GM18498 (cell line): ENCODE data around the gene TMEM185A.
"Not testable (repeated sequence)": the region's sequence is repeated elsewhere in the genome, so short reads cannot be mapped to it uniquely, and the experiment has no call there.

ENCODE experiments used
- ATAC-seq: cut with Tn5 transposase; IDR thresholded peaks from one replicate; pipeline ENCODE4 v1.9.1; 2021; ENCODE audit warnings: mild to moderate bottlenecking, moderate library complexity; ENCODE audit not compliant: unreplicated experiment

TMEM185A gene

GRCh38 chrX:149626829-149627228 lies 4.8 kb downstream of the TMEM185A start:
- not testable (repeated sequence) for ATAC-seq

DNA sequence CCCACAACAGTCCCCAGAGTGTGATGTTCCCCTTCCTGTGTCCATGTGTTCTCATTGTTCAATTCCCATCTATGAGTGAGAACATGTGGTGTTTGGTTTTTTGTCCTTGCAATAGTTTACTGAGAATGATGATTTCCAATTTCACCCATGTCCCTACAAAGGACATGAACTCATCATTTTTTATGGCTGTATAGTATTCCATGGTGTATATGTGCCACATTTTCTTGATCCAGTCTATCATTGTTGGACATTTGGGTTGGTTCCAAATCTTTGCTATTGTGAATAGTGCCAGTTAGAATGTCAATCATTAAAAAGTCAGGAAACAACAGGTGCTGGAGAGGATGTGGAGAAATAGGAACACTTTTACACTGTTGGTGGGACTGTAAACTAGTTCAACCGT lies 11.9 kb downstream of the TMEM185A start:
- ATAC-seq: not testable (repeated sequence)

GRCh38 chrX:149618871-149619270 lies 12.7 kb downstream of the TMEM185A start:
- ATAC-seq: no peak

GRCh38 chrX:149611623-149612175 lies 19.9 kb downstream of the TMEM185A start:
- no peak for ATAC-seq

DNA sequence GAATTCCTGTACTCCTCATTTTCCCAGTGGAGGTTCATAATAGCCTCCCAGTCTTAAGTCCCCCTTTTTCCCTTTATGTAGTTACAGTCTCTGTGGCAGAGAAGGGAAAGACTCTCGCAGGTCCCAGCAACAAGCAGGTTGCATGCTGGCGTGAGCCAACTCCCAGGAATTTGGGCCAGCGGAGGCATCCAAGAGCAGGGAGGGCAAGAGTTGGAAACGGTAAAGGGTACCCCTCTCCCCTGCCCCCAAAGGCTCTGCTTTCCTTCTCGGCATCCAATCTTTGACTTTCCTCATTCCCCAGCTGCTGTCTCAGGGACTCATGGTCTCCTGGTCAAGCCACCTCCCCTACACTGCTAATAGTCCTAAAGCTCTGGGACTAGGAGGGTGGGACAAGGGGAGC lies 21.1 kb downstream of the TMEM185A start:
- ATAC-seq: no peak

DNA sequence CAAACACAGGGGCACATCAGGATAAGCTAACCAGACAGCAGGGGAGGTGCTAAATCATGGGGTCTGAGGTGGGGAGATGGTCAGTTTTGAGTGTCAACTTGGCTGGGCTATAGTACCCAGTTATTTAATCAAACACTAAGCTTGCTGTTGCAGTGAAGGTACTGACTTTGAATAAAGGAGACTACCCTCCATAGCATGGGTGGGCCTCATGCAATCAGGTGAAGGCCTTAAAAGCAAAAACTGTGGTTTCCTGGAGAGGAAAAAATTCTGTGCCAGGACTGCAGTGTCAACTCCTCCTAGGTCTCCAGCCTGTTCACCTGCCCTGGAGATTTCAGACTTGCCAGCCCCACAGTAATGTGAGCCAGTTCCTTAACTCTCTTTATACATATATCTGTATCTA lies 23.9 kb downstream of the TMEM185A start:
- ATAC-seq: no peak

GRCh38 chrX:149605248-149605885 lies 26.2 kb downstream of the TMEM185A start:
- not testable (repeated sequence) for ATAC-seq

DNA sequence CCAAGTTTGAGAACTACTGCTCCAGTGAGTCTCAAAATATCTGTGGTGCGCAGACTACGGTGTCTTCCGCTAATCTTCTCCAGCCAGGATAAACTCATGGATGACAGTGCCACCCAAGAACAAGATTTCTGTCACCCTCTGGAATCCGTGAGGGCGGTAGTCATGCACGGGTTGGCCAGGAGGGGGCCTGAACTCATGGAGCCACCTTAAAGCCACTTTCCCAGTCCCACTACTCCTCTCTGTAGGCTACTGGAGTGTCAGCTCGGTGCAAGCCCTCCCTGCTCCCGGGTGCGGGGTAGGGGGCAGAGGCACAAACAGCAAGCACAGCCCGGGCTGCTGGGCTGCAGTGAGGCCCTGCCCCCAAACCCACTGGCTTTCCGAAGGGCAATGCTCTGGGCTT lies 33.0 kb downstream of the TMEM185A start:
- ATAC-seq: peak; percentile 46

- not testable (repeated sequence) for ATAC-seq
Observed at GRCh38 chrX:149595943-149596342, 35.6 kb downstream of the TMEM185A start.

GRCh38 chrX:149595214-149595613 lies 36.4 kb downstream of the TMEM185A start, which contains the start of gene HSFX2:
TSS of gene HSFX2 (minus strand) at chrX:149595314. CDS start at chrX:149594700, 614 bp downstream.
- ATAC-seq: not testable (repeated sequence)

- not testable (repeated sequence) for ATAC-seq
Observed at GRCh38 chrX:149590993-149591392, 40.6 kb downstream of the TMEM185A start.

- not testable (repeated sequence) for ATAC-seq
Observed at GRCh38 chrX:149587359-149587758, 44.2 kb downstream of the TMEM185A start, which contains the start of gene MAGEA9B. TSS of gene MAGEA9B (minus strand) at chrX:149587459. CDS start at chrX:149583179, 4,280 bp downstream.

DNA sequence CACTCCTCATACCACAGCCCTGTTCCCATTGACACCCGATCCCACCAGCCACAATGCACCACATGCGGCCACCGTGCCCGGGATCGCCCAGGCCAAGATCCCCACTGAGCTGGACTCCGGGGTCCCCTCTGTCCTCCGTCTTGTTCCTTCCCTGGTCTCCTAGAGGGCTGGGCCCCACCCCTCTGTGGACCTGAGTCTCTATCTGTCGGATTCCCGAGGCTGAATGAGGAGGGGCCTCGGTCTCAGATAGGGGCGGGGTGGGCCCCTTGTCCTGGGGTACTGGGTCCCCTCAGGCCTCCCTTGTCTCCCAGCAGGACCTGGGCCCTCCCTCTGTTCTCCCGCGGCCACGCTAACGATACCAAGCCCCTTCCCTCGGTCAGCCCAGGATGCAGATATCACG lies 46.0 kb downstream of the TMEM185A start:
- ATAC-seq: not testable (repeated sequence)

GRCh38 chrX:149573456-149573855 lies 58.1 kb downstream of the TMEM185A start:
- ATAC-seq: peak; percentile 100

DNA sequence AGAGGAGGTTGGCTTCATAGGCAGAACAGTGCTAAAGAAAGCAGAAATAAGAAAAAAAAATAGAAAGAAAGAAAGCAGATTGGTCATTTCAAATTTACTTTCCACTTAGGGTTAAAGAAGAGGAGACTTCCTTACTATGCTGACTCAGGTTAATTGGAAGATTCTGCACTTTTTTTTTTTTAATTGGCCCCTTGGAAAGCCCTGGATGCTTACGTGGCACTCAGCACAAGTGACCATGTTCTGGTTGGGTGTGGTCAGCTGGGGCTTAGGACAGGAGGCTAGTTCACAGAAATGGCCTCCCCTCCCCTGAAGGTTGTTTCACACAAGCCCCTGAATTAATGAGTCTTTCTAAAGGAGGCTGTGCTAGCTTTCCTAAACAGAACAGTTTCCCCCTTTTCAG lies 58.8 kb downstream of the TMEM185A start:
- ATAC-seq: no peak

GRCh38 chrX:149571770-149572169 lies 59.8 kb downstream of the TMEM185A start:
- no peak for ATAC-seq

DNA sequence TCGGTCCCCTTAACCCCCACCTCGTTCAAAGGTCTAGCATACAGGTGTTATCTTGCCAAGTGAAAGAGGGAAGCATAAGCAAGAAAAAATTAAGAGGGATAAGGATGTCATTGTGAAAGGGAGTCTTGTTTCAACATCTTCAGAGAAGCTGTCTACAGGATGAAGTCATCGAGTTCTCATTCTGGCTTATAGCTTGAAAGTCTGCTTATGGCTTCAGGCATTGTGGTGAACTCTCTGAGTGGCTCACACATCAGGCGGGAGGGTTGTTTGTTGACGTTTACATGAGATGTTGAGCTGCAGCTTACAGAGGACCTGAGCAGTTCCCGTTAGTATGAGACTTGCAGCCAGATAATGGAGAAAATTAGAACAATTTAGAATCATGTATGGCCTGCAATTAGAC lies 60.9 kb downstream of the TMEM185A start:
- no peak for ATAC-seq

DNA sequence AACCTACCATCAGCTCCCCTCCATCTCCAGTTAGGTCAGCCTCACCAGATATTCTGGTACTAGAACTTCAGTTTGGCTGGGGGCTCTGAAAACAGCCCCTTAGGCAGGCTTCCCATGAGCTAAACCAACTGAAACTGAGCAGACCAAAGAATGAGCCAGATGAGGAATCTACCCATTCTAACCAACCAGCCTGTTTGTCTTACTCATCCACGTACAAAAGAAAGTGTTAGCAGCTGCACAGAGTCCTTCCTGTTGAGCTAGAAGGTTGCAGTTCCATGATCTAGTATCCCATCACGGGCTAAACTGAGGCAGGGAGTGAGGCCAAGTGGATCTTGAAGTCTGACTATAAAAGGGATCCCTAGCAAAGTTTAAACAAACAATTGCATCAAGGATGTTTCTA lies 61.8 kb downstream of the TMEM185A start:
- no peak for ATAC-seq

DNA sequence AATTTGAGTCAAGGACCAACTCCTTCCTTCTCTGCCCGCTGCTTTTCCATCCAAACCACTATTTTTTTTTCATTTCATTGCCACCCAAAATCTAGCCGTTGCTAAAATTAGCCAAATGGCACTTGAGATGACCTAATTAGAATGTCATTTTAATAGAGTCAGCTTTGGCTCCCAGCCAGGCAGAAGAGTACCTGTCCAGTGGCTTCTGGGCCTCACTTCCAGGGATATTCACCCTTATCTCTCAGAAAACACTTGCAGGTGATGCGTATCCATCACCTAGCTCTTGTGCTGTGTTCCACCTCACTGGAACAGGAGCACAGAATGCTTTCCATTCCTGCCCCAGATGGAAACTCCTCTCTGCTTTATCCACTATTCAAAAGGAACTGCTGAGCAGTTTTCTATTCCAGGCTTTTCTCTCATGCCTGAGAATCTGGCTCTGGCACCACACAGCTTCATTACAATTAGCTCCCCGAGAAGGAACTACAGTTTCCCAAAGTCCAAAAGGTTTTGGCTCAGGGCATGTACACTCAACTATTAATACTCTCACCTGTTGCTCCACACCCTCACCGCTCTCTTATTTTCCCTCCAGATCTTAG lies 62.8 kb downstream of the TMEM185A start:
- ATAC-seq: no peak

GRCh38 chrX:149567621-149568417 lies 63.8 kb downstream of the TMEM185A start:
- ATAC-seq: no peak

- ATAC-seq: no peak
Observed at GRCh38 chrX:149563359-149563758, 68.2 kb downstream of the TMEM185A start.
